Activated naive CD4-positive, alpha-beta T cell treated with anti-CD3 and anti-CD28 coated beads, Interleukin-2, amount 50 U/mL, for 72 hours (primary cell): ENCODE measurements around the gene STAU1. TPM values are rescaled to one million over a fixed set of nuclear protein-coding genes. Genes with fewer than 3 reads are reported as not detected.
"Not testable (repeated sequence)": the region's sequence is repeated elsewhere in the genome, so short reads cannot be mapped to it uniquely, and the experiment has no call there.

ENCODE experiments used
- ATAC-seq, 2 donors: fragments of 150-1000 bp; cut with Tn5 transposase; 2 replicates each; pipeline ENCODE4 v1.10.0; 2021; ENCODE audit warnings: mild to moderate bottlenecking in 2 of 2, moderate library complexity in 2 of 2
- DNase-seq, 2 donors: peaks; one replicate each; pipeline ENCODE4 v3.0.0; 2021 to 2022; ENCODE audit warnings: low spot score in 2 of 2
- H3K27ac Mint-ChIP-seq, 2 donors: one replicate each; pipeline ENCODE4 v1.8.0; 2022; ENCODE audit warnings: mild to moderate bottlenecking in 2 of 2, mixed read lengths in 2 of 2
- H3K36me3 Mint-ChIP-seq, 2 donors: one replicate each; pipeline ENCODE4 v1.8.0; 2022; ENCODE audit warnings: mixed read lengths in 2 of 2
- H3K9me3 Mint-ChIP-seq, 2 donors: one replicate each; pipeline ENCODE4 v1.8.0; 2022; ENCODE audit warnings: mixed read lengths in 2 of 2
- total RNA-seq, 2 donors: library from RNA; stranded (reverse); gene quantifications; one replicate each; pipeline ENCODE4 v1.2.3, GENCODE V29; 2022

STAU1 gene
- total RNA-seq, 2 donors from 2014 or later: 61.1 to 98.9 TPM

GRCh38 chr20:49082295-49082694 lies 105.8 kb downstream of the STAU1 start:
- H3K9me3 Mint-ChIP-seq, ATAC-seq, H3K27ac Mint-ChIP-seq, DNase-seq: not testable (repeated sequence)
- H3K36me3 Mint-ChIP-seq: peaks cover 16 to 32% of the 10 kb centered on the region in 2 donors

DNA sequence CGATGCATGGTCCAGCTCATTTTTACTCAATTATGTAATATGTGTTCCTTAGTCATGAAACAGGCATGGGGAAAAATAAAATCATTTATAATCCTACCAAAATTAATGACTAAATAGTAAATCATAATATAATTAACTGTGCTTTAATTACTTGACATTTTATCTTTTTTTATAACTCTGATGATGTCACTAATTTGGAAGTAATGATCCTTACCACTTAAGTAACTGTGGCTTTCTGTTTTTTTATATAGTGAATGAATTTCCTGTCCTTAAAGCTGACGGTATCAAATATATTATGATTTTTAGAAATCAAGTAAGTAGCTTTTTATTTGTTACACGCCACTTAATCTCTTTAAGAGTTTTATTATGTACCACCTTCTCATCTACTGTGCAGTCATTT lies 109.8 kb downstream of the STAU1 start:
- DNase-seq (no peak), ATAC-seq (no peak)
- no peaks in the 10 kb centered on the region for H3K9me3 Mint-ChIP-seq
- H3K27ac Mint-ChIP-seq: no peak overlapping the region
- H3K36me3 Mint-ChIP-seq: peaks cover 6 to 29% of the 10 kb centered on the region in 2 donors

GRCh38 chr20:49074521-49074920 lies 113.6 kb downstream of the STAU1 start:
- peak overlapping the region in 1 of 2 donors; percentile 1 for H3K27ac Mint-ChIP-seq
- no peak for ATAC-seq
- no peaks in the 10 kb centered on the region for H3K9me3 Mint-ChIP-seq
- DNase-seq: no peak
- peaks cover 4 to 24% of the 10 kb centered on the region in 2 donors for H3K36me3 Mint-ChIP-seq

Other genes with a start within 250 kb of the STAU1 start
- 100 to 1,000 TPM in 1 of 2 donors, 10 to 100 TPM in 1; 78.6 to 108 TPM for gene CSE1L, start 142.0 kb downstream of the STAU1 start, total RNA-seq
- 10 to 100 TPM; 42.1 to 51.9 TPM for gene DDX27, start 31.1 kb upstream of the STAU1 start, total RNA-seq
- gene ZNFX1, start 89.7 kb upstream of the STAU1 start, total RNA-seq: 10 to 100 TPM; 31.2 to 36.6 TPM